ENCODE measurements around the gene C21orf91.

The C21orf91 gene

GRCh38 chr21:17796503-17796902 is 22.7 kb downstream of the C21orf91 start:
- no peak for DNase-seq

DNA sequence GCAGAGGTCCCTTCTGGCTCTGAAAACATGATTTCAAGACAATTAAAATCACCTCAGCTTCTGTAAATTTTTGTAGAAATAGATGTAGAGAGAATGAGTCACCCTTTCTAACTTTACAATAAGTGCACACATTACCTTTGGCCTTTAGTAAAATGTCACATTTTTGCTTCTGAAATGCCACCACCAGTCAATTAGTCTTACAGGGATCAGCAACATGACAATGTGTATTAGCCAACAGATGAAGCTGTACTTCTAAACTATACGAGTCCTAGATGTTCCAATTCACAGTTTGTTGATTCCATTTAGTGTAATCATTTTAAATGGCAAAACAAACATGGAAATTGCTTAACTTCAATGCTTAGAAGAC is 23.1 kb downstream of the C21orf91 start:
- DNase-seq = no peak

GRCh38 chr21:17795146-17796036 is 23.8 kb downstream of the C21orf91 start:
- no peak for DNase-seq

DNA sequence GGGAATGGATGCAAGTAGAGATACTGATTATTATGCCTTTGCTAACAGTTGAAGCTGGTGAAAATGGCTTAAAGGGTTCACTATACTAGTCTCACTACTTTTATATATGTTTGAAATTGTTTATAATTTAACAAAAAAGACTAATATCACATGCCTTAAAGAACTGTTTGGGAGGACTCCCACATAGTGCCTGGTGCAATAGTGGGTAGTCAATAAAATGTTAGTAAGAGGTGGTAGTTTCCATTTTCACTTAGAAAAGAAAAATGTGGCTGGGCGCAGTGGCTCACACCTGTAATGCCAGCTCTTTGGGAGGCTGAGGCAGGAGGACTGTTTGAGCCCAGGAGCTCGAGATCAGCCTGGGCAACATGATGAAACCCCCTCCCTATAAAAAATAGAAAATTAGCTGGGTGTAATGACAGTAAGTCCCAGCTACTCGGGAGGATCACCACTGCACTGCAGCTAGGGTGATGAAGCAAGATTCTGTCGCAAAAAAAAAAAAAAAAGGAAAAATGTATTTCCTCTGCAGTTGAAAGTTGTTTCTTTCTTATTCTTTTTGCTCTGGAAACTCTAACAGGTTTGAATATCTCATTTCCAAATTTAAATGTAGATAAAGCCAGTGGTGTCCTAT is 24.5 kb downstream of the C21orf91 start:
- DNase-seq = no peak

DNA sequence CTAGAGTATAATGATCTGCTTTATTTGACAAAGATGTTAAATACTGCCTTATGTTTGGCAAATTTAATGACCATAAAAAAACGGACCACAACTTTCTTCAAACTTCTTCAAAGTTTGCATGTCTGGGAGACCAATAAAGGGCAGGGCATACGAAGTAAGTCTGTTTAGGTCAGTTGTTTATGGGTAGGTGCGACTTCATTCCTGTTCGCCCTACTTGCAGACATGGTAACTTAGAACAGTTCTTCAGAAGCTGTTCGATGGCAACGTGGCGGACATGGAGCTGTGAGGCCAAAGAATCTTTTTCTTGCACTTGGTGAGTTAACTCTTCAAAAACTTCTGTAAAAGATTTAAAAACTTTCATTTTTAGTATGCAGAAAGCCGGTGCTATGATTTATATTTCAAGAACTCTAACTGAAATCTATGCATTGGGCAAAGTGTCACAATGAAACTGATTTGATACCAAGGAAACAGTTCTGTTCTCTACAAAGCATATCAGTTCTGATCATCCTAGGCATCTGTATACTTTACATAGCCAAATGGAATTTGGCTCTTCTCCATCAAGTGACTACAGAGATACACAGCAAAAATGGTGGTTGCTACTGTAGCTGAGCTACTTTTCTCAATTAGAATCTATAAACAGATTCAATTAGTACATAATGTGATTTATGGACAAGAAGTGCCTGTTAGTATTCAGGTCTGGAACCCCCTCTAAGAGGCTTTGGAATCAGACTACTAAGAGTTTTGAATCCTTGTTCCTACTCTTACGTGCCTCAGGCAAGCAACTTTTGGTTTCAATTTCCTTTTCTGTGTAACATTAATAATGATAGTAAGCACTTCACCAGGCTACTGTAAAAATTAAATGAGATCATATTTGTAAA is 25.7 kb downstream of the C21orf91 start:
- peak in 3 of 6 experiments; percentile 20 to 38 (median 30) for DNase-seq

DNA sequence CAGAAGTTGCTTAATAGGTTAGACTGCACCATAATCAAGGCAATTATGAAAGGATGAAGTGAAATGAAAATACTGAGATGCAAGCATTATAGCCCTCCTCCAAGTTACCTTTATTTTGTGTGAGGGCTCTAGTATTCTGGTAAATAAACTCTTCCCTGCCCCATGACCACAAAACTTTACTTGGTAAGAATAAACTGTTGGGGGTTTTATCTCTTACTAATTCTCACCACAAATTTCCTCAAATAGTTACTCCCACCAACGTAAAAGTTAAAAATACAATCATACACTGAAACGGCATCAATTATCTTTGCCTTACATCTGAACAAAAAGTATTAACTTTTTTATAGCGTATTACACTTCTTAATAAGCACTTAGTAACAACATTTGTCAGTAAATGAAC is 29.5 kb downstream of the C21orf91 start:
- no peak for DNase-seq

DNA sequence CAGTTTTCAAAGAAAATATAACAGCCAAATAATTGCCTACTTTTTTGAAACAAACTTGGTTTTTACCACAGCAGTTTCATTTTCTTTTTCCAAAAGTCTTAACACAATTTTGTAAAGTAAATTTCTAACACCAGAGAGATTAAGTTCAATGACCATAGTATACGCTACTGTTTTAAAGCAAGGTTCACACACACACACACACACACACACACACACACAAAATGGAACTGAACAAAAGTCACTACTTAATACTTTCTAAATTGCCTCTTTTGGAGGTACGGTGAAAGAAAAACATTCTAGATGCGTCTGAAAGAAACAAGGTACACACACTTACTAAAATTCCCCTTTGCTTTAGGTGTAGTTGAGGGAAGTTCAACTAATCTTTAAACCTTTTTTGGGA is 30.1 kb downstream of the C21orf91 start:
- DNase-seq = no peak

- no peak for DNase-seq
Observed at GRCh38 chr21:17786851-17787181, 32.3 kb downstream of the C21orf91 start.

DNA sequence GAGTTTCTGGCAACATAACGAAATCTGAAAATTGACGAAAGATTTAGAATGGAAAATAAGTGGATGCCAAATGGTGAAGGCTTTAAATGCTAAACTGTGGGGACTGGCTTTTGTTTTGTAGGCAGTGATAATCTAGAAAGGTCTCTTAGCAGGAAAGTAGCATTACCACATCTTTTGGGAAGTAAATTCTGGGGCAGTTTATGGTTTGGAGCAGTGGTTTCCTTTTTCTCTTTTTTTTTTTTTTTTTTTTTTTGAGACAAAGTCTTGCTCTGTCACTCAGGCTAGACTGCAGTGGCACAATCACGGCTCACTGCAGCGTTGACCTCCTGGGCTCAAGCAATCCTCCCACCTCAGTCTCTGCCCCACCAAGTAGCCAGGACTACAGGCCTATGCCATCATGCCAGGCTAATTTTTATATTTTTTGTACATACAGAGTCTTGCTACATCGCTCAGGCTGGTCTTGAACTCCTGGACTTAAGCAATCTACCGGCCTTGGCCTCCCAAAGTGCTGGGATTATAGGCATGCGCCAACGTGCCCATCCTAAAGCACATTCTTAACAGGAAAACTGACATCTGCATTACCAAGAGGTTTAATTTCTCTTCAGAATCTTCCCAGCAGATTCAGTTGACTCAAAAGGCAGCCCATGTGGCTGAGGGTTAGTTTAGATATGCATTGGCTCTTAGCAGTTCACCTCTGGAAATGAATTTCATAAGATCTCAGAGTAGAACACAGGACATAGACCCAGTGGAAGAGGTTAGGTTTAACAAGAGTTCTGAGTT is 32.9 kb downstream of the C21orf91 start:
- no peak for DNase-seq

DNA sequence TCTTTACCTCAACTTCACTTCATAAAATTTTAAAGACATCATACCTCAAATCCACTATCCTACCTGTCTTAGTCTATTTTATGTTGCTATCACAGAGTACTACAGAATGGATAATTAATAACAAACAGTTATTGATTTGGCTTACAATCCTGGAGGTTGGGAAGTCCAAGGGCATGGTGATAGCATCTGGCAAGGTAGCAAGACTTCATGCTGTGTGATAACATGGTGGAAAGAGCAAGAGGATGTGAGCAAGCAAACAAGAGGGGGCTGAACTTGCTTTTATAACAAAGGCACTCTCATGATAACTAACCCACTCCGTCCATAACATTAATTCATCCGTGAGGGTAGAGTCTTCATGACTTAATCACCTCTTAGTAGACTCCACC is 33.8 kb downstream of the C21orf91 start:
- no peak for DNase-seq

GRCh38 chr21:17784604-17785402 is 34.4 kb downstream of the C21orf91 start:
- no peak for DNase-seq

DNA sequence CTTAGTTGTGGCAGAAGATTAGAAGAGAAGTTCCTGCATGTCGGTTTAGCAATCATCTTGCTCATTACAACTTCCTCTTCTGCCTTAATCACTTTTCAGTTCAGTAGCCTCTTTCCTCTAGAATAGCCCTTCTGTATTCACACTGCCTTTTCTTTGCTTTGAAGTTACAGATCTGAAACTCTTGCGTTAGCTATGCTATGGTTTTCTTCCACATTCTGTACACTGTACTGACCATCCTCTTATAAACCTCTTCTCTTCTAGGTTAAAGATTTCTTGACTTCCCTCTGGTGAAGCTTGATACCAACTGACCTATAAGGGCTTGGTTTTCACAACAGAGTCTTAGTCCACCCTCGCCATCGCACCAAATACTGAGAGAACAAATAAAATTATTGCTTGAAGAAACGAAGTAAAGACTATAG is 35.0 kb downstream of the C21orf91 start:
- DNase-seq = peak in 1 of 6 experiments; percentile 47

GRCh38 chr21:17783481-17784179 is 35.5 kb downstream of the C21orf91 start:
- peak in 3 of 6 experiments; percentile 47 to 65 (median 57) for DNase-seq

- DNase-seq = no peak
Observed at GRCh38 chr21:17783003-17783402, 36.2 kb downstream of the C21orf91 start.

GRCh38 chr21:17782051-17782450 is 37.1 kb downstream of the C21orf91 start:
- DNase-seq = peak in 3 of 6 experiments; percentile 35 to 74 (median 61)

GRCh38 chr21:17781524-17781923 is 37.6 kb downstream of the C21orf91 start:
- DNase-seq = no peak

DNA sequence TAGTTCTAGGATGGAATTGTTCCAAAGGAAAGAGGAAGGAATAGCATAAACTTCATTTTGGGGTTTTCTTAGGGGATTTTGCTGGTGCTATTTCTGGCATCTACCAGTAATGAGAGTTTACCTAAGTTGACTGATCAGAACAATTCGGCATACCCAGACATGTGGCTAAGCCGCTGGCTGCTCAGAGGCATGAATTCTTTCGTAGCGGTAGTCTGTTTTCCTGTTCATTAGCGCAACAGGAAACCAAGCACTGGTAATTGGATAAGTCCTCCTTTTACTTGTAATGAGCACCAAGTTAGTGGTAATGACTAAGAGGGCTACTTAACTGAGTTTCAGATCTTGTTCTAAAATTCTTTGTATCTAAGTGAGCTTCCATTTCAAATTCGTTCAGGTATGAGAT is 38.6 kb downstream of the C21orf91 start:
- DNase-seq = peak in 3 of 6 experiments; percentile 18 to 24 (median 19)

GRCh38 chr21:17779980-17780379 is 39.2 kb downstream of the C21orf91 start:
- DNase-seq = no peak

GRCh38 chr21:17779496-17779895 is 39.7 kb downstream of the C21orf91 start:
- no peak for DNase-seq

DNA sequence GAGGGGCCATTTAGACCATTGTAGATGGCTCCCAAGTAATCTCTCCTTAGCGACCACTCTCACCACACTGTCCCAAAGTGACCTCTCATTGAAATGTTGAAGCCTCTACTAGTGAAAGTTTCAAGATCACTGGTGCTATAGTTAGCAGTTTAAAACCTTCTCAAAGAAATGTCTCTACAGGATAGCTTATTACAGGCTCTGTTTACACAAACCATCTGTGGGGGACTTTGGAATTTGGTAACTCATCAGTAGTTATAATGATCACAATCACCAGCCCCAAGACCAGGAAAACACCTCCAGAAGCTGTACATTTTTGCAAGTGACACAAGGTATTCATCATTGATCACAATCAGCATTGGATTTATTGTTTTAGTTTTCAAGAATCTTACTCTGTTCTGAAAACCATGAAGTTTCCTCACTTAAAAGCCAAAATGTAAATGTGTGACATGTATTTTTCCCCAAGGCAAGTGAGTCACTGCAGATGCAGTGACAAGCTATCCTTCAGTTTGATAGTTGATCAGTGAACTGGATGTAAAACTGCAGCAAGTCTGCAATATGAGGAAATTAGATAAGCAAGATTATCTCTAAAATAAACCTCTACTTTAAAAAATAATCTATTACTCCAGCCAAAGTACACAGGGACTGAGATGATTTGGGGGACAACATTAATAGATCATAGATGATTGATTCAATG is 41.9 kb downstream of the C21orf91 start:
- DNase-seq = no peak
